ENCODE measurements around the gene SLC2A11.

The SLC2A11 gene, protein sequence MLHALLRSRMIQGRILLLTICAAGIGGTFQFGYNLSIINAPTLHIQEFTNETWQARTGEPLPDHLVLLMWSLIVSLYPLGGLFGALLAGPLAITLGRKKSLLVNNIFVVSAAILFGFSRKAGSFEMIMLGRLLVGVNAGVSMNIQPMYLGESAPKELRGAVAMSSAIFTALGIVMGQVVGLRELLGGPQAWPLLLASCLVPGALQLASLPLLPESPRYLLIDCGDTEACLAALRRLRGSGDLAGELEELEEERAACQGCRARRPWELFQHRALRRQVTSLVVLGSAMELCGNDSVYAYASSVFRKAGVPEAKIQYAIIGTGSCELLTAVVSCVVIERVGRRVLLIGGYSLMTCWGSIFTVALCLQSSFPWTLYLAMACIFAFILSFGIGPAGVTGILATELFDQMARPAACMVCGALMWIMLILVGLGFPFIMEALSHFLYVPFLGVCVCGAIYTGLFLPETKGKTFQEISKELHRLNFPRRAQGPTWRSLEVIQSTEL

DNA sequence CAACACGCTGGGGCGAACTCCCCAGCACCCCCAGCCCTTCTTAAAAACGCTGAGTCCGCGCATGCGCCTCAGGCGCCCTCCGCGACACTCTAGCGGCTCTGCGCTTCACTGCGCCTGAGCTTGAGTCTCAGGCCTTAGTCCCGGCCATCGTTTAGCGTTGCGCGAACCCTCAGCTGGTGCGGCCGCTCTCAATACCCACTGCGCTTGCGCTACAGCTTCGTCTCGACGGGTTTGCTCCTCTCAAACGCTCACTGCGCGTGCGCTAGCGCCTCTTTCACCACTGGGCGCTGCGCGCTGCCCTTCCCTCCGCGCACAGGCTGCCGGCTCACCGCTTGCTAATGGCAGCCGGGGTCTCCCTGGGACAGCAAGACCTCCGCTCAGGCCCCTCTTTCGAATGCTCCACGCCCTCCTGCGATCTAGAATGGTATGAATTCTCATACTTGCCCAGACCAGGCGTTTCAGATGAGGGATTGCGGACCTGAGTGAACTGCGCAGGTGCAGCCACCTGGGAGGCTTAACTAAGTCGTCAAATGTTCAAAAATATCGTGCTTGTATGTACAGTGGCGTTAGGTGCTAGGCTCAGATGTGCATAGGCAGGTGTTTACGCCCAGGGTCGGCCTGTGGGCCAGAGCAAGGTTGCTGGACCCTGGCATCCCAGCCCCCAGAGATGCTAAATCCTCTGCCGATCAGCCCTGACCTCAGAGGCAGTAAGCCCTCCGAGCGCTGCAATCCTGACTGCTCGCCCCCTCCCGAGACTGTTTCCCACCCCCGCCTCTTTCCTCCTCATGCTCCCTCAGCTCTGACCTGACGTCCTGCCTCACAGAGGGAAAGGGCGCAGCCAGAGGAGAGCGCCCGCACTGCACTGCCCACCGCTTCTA is at the start of gene SLC2A11:
Gene SLC2A11 (plus strand): TSS at position 270 of the 878 bp plus-strand sequence. CDS start 125 bp downstream, at position 395.
- peak; percentile 97 for DNase-seq

DNA sequence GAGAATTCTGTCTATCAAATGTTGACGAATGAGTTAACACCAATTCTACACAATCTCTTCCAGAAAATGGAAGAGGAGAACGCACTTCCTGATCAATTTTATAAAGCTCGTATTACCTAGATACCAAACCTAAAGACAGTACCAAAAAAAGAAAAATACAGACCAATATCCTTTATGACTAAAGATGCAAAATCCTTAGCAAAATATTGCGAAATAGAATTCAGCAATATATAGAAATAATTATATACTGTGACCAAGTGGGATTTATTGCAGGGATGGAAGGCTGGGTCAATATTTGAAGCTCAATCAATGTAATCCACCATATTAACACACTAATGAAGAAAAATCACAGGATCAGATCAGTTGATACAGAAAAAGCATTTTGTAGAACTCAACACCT is 45.3 kb upstream of the SLC2A11 start:
- DNase-seq: no peak

DNA sequence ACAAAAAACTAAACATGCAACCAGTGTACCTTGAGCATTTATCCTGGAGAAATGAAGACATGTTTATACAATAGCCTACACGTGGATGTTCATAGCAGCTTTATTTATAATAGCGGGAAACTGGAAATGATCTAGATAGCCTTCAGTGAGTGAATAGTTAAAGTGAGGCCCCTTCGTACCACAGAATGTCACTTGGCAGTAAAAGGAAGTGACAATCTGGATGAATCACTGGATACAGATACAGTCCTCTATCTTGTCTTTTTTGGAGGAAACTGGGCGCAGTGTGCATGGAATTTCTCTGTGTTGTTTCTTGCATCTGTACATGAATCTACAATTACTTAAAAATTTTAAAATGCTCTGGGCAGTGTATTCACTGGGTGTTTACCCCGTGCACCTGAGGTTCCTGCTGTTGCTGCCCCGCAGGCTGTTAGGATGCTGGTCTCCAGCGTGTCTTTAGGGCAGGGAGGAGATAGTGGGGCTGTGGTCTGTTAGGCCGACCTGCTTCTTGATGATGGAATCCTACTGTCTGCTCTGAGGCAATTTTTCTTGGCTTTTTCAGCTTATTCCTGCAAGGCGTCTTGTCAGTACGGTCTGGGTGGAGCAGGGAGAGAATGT is 42.0 kb upstream of the SLC2A11 start:
- peak; percentile 29 for DNase-seq

DNA sequence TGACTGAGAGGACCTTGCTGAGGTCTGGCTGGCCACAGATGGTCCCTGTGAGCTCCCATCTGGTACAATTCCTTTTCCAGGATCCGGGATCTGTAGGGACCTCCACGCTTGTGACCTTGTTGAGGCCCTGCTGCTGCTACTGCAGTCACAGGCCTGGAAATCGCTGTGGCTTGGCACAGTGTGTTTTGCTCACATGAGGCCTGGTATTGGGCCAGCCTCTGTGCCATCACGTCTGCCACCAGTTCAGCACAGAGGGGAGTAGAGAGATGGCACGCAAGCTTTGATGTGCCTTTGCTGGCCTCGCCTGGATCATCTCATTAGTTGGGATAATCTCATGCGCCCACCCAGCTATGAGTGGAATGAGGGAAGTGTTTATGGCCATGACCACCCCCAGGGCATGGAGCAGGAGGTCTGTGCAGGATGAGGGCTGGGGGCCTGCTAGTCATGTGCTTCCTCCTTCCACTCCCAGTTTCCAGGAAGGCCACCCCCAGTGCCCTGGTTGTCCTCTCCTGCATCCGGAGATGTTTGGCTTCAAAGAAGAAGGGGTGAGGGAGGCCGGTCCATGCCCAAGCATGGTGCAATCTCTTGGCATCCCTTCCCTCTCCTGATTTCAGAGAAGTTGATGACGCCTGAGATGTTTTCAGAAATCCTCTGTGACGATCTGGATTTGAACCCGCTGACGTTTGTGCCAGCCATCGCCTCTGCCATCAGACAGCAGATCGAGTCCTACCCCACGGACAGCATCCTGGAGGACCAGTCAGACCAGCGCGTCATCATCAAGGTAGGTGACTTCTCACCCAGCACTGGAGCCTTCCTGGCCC is 41.3 kb upstream of the SLC2A11 start:
- no peak for DNase-seq

DNA sequence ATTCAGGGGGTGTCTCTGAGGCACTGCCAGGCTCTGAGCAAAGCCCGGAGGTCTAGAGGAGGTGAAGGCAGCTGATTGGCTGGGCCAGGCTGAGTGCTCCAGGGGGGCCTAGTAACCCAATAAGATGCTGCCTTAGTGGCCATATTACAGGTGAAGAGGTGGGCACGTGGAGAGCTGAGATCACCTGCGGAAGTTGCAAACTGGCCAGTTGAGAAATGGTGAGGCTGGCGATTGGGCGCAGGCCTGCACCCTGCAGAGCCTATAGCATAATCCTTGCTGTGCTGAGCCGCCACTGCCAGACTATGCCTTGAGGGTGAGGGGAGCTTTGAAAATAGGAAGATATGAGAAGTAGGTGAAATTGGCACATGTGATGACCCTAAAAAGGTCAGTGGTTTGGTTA is 40.5 kb upstream of the SLC2A11 start:
- DNase-seq: no peak

DNA sequence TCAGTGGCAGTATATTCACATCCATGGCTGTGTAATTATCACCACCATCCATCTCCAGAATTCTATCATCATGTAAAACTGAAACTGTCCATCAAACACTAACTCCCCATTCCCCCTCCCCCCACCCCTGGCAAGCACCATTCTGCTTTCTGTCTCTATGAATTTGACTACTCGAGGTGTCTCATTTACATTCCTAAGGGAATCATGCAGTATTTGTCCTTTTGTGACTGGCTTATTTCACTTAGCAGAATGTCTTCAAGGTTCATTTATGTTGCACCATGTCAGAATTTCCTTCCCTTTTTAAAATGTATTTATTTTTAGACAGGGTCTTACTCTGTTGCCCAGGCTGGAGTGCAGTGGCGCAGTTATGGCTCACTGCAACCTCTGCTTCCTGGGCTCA is 39.1 kb upstream of the SLC2A11 start:
- DNase-seq: no peak

DNA sequence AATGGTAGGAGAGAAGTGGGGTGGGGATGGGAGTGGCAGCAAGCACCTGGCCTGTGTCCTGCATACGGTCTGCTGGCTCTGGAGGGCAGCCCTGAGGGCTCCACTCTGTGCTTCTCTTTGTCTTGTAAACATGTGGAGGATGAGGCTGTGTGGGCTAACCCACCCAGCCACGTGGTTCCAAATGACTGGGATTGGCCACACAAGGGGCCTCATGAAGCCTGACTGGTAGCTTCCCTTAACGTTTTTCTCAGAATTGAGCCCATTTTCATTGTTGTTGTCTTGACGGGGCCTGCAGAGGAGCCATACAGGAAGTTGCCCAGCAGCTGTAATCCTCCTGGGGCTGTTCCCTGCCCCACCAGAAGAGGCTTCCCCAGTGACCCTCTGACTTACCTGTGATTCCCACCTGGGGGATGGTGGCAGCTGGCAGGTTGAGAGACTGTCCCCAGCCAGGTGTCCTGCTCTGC is 36.9 kb upstream of the SLC2A11 start:
- DNase-seq: no peak

DNA sequence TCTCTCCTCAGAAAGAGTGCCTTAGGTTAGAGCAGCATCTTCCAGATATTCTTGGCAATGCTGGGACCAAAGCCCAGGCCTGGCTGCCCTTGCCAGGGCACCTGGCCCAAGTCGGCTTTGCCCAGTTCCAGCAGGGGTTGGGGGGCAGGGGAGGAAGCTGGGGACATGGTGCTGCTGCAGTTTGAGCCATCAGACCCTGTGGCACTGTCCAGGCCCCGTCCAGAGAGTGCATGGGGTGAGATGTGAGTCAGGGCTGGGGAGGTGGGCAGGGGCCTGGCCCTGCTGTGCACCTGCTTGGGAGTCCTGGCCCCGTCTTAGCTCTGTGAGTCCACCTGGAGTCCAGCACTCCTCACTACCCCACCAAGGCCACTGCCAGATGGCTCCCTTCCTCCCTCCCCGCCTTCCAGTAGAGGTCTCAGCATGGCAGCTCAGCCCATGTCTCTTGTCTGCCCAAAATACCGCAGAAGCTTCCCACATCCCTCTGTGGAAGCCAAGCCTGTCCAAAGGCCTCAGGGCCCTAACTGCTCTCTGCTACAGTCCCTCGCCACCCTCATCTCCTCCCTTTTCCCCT is 35.5 kb upstream of the SLC2A11 start:
- no peak for DNase-seq

DNA sequence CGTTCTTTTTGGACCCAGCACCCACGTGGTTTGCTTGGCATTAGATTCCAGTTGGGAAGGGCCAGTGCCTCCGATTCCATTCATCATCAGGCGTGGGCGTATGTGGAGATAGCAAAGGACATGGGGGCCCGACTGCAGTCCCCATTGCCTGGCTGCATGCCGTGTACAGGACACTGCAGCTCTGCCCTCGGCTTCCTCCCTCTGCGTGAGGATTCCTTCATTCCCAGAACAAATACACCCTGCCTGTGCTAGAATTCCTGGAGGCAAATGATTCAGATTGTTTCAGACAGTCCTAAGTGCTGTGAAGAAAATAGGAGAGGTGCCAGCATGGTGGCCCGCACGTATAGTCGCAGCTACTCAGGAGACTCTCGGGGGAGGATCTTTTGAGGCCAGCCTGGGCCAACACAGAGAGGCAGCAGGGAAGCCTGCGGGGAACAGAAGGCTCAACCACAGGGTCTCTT is 34.3 kb upstream of the SLC2A11 start:
- no peak for DNase-seq

DNA sequence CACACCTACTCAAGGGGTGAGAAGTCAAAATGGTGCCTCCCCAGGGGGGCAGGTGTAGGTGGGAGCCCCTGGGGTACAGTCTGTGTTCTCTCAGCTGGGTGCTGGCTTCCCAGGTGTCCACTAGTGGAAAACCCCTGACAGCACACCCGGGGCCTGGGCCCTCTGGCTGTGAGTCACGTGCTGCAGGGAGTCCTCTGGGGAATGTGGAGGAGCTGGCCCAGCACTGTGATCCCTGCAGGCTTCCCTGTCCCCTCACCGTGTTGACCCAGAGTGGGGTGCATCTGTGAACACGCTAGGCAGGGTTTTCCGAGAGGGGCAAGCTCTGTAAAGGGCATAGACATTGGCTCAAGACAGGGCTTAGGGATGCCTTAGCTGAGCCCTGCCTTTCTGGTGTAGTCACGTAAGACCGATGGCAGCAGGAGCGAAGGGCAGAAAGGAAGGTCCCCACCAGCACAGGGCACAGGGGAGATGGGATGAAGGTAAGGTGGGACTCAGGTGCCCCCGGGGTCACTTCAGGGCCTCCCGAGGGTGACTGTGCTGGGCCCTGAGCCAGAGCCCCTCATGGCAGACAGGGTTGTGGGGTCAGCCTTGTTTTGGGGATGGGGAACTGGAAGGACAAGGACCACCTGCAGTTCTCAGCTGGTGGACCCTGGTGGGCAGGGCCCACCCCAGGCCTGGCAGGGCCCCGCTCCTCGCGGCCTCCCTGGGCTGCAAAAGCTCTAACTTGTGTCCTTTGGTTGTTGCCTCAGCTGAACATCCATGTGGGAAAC is 33.0 kb upstream of the SLC2A11 start:
- no peak for DNase-seq

DNA sequence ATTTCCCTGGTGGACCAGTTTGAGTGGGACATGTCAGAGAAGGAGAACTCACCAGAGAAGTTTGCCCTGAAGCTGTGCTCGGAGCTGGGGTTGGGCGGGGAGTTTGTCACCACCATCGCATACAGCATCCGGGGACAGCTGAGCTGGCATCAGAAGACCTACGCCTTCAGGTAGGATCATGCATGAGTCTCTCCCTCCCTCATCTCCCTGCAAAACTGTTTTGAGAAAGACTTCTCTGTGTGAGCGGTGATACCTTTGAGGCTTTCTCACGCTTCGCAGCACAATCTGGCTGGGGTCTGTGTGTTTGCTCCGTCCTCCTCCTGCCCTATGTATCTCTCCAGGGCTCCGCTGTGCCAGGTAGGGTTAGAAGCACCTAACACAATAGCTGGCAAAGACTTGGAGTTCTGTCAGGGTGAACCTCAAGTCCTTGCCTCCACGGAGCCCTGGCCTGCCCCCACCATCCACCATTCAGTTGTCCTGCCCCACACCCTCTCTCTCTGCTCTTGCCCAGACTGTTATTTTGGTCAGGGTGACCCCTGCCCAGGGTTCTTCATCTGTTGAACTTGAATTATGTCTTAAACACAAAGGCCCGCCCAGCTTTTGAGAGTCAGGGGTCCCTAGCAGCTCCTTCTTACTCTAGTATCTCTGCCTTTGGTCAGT is 32.3 kb upstream of the SLC2A11 start:
- DNase-seq: no peak

DNA sequence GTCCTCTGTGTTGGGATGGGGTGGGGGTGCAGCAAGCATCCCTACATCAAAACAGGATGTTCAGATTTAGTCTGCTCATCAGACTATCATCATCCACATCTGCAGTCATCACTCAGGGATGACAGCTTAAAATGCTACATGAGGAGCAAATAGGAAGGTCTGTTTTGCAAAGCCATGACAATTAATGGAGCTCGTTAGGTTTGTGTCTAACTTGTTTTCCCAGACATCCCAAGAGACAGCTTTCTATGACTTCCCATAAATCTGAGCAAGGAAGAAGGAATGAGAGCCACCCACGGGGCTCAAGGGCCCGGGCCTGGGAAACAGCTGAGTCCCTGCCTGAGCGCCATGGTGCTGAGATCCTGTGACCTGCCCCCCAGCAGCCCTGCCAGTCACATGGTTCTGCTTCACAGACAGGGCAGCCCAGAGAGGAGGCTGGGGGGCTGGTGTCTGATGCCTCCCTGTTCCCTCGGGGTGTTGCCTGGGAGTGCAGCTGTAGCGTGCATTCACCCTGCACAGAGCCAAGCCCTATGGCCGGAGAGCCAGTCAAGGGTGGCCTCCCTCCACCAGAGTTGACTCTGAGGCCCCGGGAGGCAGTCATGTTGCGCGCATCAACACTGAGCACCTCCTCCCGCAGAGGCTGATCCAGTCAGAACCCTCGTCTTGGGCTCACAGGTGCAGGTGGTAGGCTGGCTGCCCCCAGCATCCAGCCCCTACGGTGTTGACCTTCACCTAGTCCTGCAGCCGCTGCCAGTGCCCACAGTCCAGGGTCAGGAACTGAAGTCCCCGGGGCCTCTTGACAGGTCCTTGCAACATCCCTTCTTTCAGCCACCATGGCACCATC is 30.9 kb upstream of the SLC2A11 start:
- peak; percentile 91 for DNase-seq

DNA sequence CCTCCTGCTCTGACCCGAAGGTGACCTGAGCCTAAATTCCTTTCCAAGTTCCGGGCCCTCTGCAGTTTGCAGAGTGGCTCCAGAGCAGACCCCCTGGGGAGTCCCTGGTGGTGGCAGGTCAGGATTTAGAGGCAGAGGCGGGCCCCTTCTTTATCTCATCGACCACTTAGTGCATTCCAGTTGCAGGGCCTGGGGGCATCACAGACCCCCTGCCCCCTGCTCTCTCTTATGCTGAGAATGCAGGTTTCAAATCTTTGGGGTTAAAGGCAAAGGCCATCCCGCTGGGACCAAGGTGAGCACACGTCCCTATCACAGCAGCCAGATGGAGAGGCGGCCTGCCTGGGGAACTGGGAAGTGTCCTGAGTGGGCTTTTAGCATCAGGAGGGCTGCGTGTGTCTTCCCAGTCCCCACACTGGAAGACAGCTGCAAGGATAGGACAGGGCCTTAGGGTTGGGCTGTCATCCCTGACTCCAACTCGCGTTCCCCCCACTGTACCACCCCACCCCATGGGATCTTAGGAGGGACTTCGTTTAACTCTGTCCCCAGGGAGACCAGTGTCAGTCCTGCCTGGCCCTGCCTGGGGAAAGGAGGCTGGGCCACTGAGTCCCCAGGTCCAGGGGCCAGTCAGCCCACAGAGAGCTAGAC is 30.2 kb upstream of the SLC2A11 start:
- DNase-seq: no peak

DNA sequence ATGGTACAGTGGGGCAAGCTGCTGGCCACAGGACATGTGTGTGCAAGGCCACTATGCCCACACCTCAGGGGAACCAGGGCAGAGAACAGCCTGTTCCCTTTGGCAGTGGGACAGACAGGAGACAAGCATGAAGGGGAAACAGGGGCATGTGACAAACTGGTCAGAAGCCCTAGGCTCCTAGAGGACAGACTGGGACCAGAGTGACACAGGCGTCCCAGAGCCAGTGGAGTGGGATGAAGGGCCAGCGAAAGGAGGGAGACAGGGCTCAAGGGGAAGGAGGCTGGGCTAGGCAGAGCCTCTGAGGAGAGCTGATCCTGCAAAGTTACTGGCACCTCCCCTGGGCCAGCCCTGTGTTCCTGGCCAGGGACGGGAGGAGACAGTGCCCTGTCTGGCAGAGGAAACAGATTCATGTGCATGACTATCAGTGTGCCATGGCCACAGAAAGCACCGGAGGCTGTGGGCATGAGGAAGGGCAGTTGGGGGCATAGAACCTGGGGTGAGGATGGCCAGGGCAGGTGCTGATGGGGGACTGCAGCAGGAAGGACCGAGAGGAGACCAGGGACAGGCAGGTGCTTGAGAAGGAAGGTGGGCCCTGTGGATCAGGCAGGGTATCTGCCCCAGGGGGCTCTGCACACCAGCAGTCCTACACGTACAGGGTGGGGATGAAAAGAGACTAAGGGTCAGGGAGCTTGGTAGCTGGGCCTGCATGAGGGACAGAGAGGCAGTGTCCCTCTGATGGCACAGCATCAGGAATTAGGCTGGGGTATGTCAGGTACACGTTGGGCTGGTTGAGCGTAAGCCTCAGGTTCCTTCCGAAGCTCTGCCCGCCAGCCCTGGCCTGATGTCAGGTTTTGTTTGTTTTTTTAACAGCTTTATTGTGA is 28.6 kb upstream of the SLC2A11 start:
- no peak for DNase-seq

DNA sequence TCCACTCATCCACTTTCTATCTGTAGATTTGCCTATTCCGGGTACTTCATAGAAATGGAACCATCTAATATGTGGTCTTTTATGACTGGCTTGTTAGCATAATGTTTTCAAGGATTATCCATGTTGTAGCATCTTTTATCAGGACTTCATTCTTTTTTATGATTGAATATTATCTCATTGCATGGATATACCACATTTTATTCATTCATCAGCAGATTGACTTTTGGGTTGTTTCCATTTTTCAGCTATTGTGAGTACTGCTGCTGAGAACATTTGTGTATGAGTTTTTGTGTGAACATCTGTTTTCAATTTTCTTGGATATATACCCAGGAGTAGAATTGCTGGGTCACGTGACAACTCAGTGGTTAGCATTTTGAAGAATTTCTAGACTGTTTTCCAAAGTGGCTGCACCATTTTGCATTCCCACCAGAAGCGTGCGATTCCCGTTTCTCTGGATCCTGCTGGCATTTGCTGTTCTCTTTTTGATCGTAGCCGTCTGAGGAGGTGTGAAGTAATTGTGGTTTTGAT is 27.8 kb upstream of the SLC2A11 start:
- peak; percentile 93 for DNase-seq

DNA sequence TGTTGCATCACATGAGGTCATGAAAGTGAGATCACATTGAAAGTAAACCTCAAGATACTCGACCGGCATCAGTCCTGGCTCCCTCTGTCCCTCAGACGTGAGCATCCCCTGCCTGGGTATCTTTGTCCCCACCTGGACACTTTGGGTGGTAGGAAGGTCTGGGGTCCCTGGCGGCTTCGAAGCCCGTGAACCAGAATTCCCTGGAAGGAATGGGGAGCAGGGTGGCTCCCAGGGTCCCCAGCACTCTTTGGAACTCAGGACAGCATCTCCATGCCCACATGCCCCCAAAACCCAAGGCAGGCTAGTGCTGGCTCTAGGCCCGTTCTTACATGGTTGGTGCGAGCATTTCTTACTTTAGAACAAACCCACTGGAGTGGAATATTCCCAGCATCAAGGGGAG is 26.4 kb upstream of the SLC2A11 start:
- DNase-seq: no peak

DNA sequence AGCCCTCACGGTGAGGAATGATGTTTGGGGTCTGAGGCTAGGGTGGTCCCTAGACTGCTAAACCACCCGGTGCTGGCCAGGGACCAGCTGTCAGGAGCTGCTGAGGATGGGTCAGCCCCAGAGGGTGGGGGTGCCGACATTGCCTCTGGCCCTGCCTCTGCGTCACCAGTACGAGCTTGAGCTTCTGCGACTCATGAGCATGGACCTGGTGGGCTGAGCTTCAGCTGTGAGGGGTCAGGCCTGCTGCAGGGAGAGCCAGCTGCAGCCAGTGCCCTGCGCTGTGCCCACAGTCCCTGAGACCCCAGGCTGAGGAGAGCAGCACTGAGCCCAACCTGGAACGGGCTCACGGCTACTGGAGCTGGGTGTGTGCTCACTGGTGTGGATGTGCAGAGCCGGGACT is 25.9 kb upstream of the SLC2A11 start:
- no peak for DNase-seq

Measured in fibroblast of skin of right biceps (primary cell).